HEK293T (cell line): ENCODE results near the gene GBGT1.

ENCODE experiments used
- ARNT ChIP-seq: fragments of 450-650 bp; IDR thresholded peaks from 2 replicates; pipeline ENCODE4 v1.6.1; 2017; ENCODE audit warnings: mild to moderate bottlenecking
- BHLHE40 ChIP-seq: fragments of 450-650 bp; IDR thresholded peaks from 2 replicates; pipeline ENCODE4 v1.6.1; 2016; ENCODE audit warnings: mild to moderate bottlenecking, moderate library complexity, borderline replicate concordance
- ELF4 ChIP-seq: fragments of 450-650 bp; IDR thresholded peaks from 2 replicates; pipeline ENCODE4 v1.6.1; 2017; ENCODE audit warnings: antibody characterized with exemption
- FOXA1 ChIP-seq: fragments of 450-650 bp; IDR thresholded peaks from 2 replicates; pipeline ENCODE4 v1.6.1; 2016; ENCODE audit warnings: mild to moderate bottlenecking
- FOXK2 ChIP-seq: fragments of 450-650 bp; IDR thresholded peaks from 2 replicates; pipeline ENCODE4 v1.6.1; 2016; ENCODE audit warnings: mild to moderate bottlenecking
- HDGF ChIP-seq: fragments of 450-650 bp; IDR thresholded peaks from 2 replicates; pipeline ENCODE4 v1.6.1; 2017; ENCODE audit warnings: antibody characterized with exemption, borderline replicate concordance
- L3MBTL2 ChIP-seq: fragments of 450-650 bp; conservative IDR thresholded peaks from 2 replicates; pipeline ENCODE4 v1.6.1; 2016; ENCODE audit warnings: mild to moderate bottlenecking
- LEF1 ChIP-seq: fragments of 450-650 bp; IDR thresholded peaks from 2 replicates; pipeline ENCODE4 v1.6.1; 2017; ENCODE audit warnings: mild to moderate bottlenecking, borderline replicate concordance
- SUZ12 ChIP-seq: fragments of 450-650 bp; IDR thresholded peaks from 2 replicates; pipeline ENCODE4 v1.6.1; 2016; ENCODE audit warnings: mild to moderate bottlenecking
- ZNF384 ChIP-seq: fragments of 450-650 bp; IDR thresholded peaks from 2 replicates; pipeline ENCODE4 v1.6.1; 2016

DNA sequence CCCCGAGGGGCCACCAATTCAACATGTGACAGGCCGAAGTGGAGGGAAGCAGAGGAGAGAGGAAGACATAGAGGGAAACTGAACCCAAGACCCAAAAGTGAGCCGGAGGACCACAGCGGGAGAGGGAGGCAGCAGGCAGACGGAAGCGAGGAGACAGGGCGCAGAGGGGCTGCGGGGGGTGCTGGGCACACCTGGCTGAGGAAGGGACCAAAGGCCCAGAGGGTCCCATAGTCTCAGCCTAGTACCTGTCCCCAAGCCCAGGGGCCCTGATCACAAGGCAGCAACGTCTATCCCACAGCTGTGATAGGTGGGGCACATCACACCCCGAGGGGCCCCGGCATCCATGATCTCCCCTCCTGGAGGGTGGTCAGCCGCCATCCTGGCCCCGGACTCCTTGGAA, 35.6 kb downstream of the GBGT1 start:
- TF ChIP-seq FOXK2 (no peak), ELF4 (no peak), BHLHE40 (no peak), HDGF (no peak), ARNT (no peak), LEF1 (no peak), FOXA1 (no peak), ZNF384 (no peak), L3MBTL2 (no peak), SUZ12 (no peak)
